HepG2 (cell line): ENCODE measurements around the gene LRRC27. TPM values are rescaled to one million over a fixed set of nuclear protein-coding genes. Genes with fewer than 3 reads are reported as not detected.

Experiments used
- ATAC-seq: fragments of 200-7000 bp; cut with Tn5 transposase; 3 replicates; pipeline ENCODE4 v1.9.1; 2020; ENCODE audit warnings: mild to moderate bottlenecking, moderate library complexity
- BruUV-seq: library from RNA; stranded (reverse); fragments of 400-500 nt; replicated peaks from 2 replicates; lab custom pipeline; 2021; lab: Mats Ljungman, UMichigan
- CTCF ChIA-PET: fragments of 300-600 bp; formaldehyde crosslinking; extraction: SDS; loops from one replicate; lab custom pipeline; 2021; ENCODE audit warnings: low total read pairs, inconsistent platforms, low intra/inter-chr PET ratio; lab: Yijun Ruan, JAX
- POLR2A ChIA-PET: fragments of 350-600 bp; sonication (Branson Sonifier 250); formaldehyde crosslinking; loops from one replicate; lab custom pipeline; 2020; ENCODE audit warnings: antibody characterized with exemption, inconsistent platforms; lab: Yijun Ruan, JAX
- DNase-seq: peaks from one replicate; pipeline ENCODE4 v3.0.0-alpha.2; 2015; ENCODE audit warnings: low spot score
- FAIRE-seq: peaks from 3 replicates; lab custom pipeline; 2011; peaks lifted over from hg19 to GRCh38; lab: Jason Lieb, UNC
- H2AFZ ChIP-seq: one replicate; pipeline ENCODE4 v1.6.1; 2011; ENCODE audit warnings: low read length, inconsistent platforms
- H3K27ac ChIP-seq: fragments of 300-600 bp; 3 replicates; pipeline ENCODE4 v1.8.0; 2011; ENCODE audit warnings: mixed run types, mild to moderate bottlenecking, mixed read lengths, low read length, inconsistent platforms; ENCODE audit not compliant: insufficient read depth; ENCODE audit errors: extremely low read length
- H3K27me3 ChIP-seq, 2 experiments: fragments of 200-600 bp in 1 of 2; 2 replicates in 1 of 2; 3 replicates in 1 of 2; pipeline versions ENCODE4 v1.6.0 to v1.8.0; 2011; ENCODE audit warnings: low read length in 2 of 2, mild to moderate bottlenecking in 2 of 2, moderate library complexity in 2 of 2, inconsistent platforms in 1 of 2; ENCODE audit not compliant: insufficient read depth in 2 of 2, control insufficient read depth in 1 of 2
- H3K36me3 ChIP-seq, 2 experiments: fragments of 200-600 bp in 1 of 2; replicated peaks in 1 of 2; 2 replicates in 1 of 2; 3 replicates in 1 of 2; pipeline versions ENCODE4 v1.5.1 to v1.8.0; 2011; ENCODE audit warnings: low read length in 2 of 2, inconsistent platforms in 1 of 2; ENCODE audit not compliant: insufficient read depth in 2 of 2, control insufficient read depth in 1 of 2
- H3K4me1 ChIP-seq: 2 replicates; pipeline ENCODE4 v1.5.1; 2012; ENCODE audit warnings: low read length, inconsistent platforms; ENCODE audit not compliant: insufficient read depth
- H3K4me2 ChIP-seq: 2 replicates; pipeline ENCODE4 v1.6.0; 2011; ENCODE audit warnings: low read depth, low read length, inconsistent platforms
- H3K4me3 ChIP-seq, 3 experiments: fragments of 200-600 bp in 1 of 3; sonication (generic), shearing (Covaris generic) in 1 of 3; replicated peaks in 1 of 3; 2 replicates each; pipeline ENCODE4 v1.5.1; 2011 to 2016; ENCODE audit warnings: low read length in 3 of 3, inconsistent platforms in 2 of 3, low read depth in 2 of 3, mild to moderate bottlenecking in 2 of 3, control low read depth in 1 of 3, mixed read lengths in 1 of 3; ENCODE audit not compliant: insufficient read depth in 1 of 3
- H3K79me2 ChIP-seq: one replicate; pipeline ENCODE4 v1.6.1; 2011; ENCODE audit warnings: low read length, inconsistent platforms; ENCODE audit not compliant: insufficient read depth
- H3K9ac ChIP-seq: 2 replicates; pipeline ENCODE4 v1.6.0; 2011; ENCODE audit warnings: mild to moderate bottlenecking, low read depth, low read length, inconsistent platforms; ENCODE audit not compliant: insufficient read depth
- H3K9me3 ChIP-seq: 2 replicates; pipeline ENCODE4 v1.5.1; 2012; ENCODE audit warnings: mild to moderate bottlenecking, low read length
- H4K20me1 ChIP-seq: 2 replicates; pipeline ENCODE4 v1.6.0; 2011; ENCODE audit warnings: inconsistent platforms, mild to moderate bottlenecking, low read length, moderate library complexity; ENCODE audit not compliant: insufficient read depth
- CEBPZ ChIP-seq: IDR thresholded peaks from 2 replicates; pipeline ENCODE4 v1.6.1; 2012; ENCODE audit warnings: low read length, improper control_type of control experiment
- CREM ChIP-seq, 2 experiments: sonication (generic) in 1 of 2; formaldehyde crosslinking in 1 of 2; IDR thresholded peaks; 2 replicates each; pipeline versions ENCODE4 v1.4.0 to v1.6.1; 2016 to 2020; ENCODE audit warnings: antibody characterized with exemption in 1 of 2, mild to moderate bottlenecking in 1 of 2, missing genetic modification reagents in 1 of 2
- HNRNPH1 ChIP-seq: fragments of 200-400 bp; formaldehyde crosslinking; optimal IDR thresholded peaks from 2 replicates; pipeline ENCODE3; 2017; ENCODE audit warnings: mild to moderate bottlenecking, low read depth, low read length
- HNRNPL ChIP-seq: fragments of 200-400 bp; formaldehyde crosslinking; IDR thresholded peaks from 2 replicates; pipeline ENCODE4 v1.6.1; 2017; ENCODE audit warnings: mild to moderate bottlenecking, low read depth, low read length
- NFYB ChIP-seq: sonication (generic); formaldehyde crosslinking; IDR thresholded peaks from 2 replicates; pipeline ENCODE4 v1.4.0; 2020; ENCODE audit warnings: missing genetic modification reagents
- ZBTB33 ChIP-seq: sonication (generic); formaldehyde crosslinking; IDR thresholded peaks from 2 replicates; pipeline ENCODE4 v1.4.0; 2020; ENCODE audit warnings: missing genetic modification reagents
- WGBS: methylation state at CpG from one replicate; pipeline ENCODE4 v1.1.6; 2017; ENCODE audit warnings: low lambda C conversion rate; 5-methylcytosine and 5-hydroxymethylcytosine counted together
- in situ Hi-C: cut with HindIII; loops from 2 replicates; pipeline ENCODE4 v1.10.0; 2017; ENCODE audit warnings: low pct_unique_long_range_greater_than_20kb; ENCODE audit not compliant: extremely low pct_ligation_motif_present
- intact Hi-C: fragments of 100-400 bp; cut with micrococcal nuclease; formaldehyde crosslinking; loops from one replicate; pipeline ENCODE4 v1.10.0; 2022; ENCODE audit not compliant: unreplicated experiment
- polyA plus RNA-seq, 8 experiments: library from polyadenylated mRNA; depleted of rRNA in 3 of 8; stranded (reverse) in 7 of 8; unstranded in 1 of 8; fragments of >200 nt; fragmentation: Illumina TruSeq in 4 of 8; extraction: Trizol in 4 of 8; gene quantifications; 2 replicates each; pipeline versions ENCODE4 v1.2.1 to v1.2.3, GENCODE V29; 2011 to 2016; ENCODE audit warnings: low read depth in 4 of 8, missing spikeins in 1 of 8, mixed read lengths in 1 of 8; ENCODE audit not compliant: insufficient read depth in 1 of 8
- total RNA-seq, 5 experiments: library from RNA; depleted of rRNA; stranded (reverse); fragments of >200 nt; fragmentation: Illumina TruSeq; extraction: Trizol; gene quantifications; 2 replicates each; pipeline ENCODE4 v1.2.3, GENCODE V29; 2016; ENCODE audit warnings: low read depth in 1 of 5
- TF ChIP-seq, protein P1 (sequence below): sonication (generic); formaldehyde crosslinking; IDR thresholded peaks from 2 replicates; pipeline ENCODE4 v1.5.0; 2020; ENCODE audit warnings: mild to moderate bottlenecking, missing genetic modification reagents

The LRRC27 gene
- total and polyA plus RNA-seq, 2 of the 13 experiments (the other 11 are each of a cell fraction or from before 2014, with no cell fraction given), result 4.2 to 4.6 TPM

GRCh38 chr10:132408367-132408781 lies 76.4 kb downstream of the LRRC27 start (continued):
- TF ChIP-seq ZBTB33 (CRISPR knock-in tag) (peak; percentile 67; the same call in 1 of the 2 replicates), CEBPZ (no peak)

DNA sequence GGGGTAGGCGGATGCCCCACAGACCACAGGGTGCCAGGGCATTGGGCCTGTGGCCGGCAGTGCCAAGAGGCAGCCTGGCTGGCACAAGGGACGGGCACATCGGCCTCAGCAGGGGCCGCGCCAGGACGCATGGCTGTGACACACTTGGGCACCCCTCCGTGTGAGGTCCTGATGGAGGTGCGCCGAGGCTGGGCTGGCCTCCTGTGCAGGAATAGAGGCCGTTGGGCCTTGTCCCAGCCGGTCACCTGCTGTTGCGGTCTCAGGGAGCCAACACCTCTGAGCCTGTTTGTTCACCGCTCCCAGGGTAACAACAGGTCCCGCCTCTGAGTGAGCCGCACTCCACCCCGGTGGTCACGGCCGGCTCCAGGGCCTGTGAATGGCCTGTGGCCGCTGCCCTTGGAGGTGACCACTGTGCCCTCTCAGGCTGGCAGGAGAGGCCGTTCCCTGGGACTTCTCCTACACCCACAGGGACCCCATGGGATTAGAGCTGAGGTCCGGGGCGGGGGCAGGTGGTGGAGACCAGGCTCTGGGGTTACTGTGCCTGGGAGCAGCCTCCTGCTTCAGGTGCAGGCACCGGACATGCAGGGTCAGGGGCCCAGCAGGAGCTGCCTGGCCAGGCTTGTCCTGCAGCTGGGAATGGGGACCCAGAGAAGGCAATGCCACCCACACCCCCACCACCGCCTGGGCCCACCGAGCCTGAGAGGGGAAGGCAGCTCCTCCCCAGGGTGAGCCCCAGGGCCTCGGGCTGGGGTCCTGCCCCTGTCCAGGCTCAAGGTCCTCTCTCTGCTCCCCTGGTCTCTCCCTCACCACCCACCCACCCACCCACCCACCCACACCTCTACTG lies 77.1 kb downstream of the LRRC27 start:
- no peak for FAIRE-seq
- POLR2A ChIA-PET, result interaction anchor here (1.1 kb wide), 1 partner anchor 10 kb away, joined by 3 read pairs; no protein-coding TSS in a partner anchor
- no peak for DNase-seq
- peak; percentile 6; the same call in 2 of the 3 replicates for ATAC-seq
- Histone ChIP-seq H3K36me3 (no peaks in the 10 kb centered on the region), H3K4me1 (peaks cover 41% of the 10 kb centered on the region), H3K27ac (no peak overlapping the region), H2AFZ (no peak overlapping the region), H3K79me2 (no peaks in the 10 kb centered on the region), H3K4me3 (no peak overlapping the region), H3K9ac (no peak overlapping the region), H3K27me3 (no peaks in the 10 kb centered on the region; a peak in 1 of 5 replicates), H3K4me2 (0 out of 2 replicates have a peak overlapping the region, but pooled peaks have one; percentile 3), H4K20me1 (no peaks in the 10 kb centered on the region), H3K9me3 (no peaks in the 10 kb centered on the region)
- CTCF ChIA-PET, result no interaction called here
- in situ Hi-C loops, result no loop called here
- no peak for TF ChIP-seq CREM (IDR thresholded peaks at IDR 0.05)
- no peak for TF ChIP-seq CREM (CRISPR knock-in tag; IDR thresholded peaks at IDR 0.05)
- peak; percentile 75 for TF ChIP-seq ZBTB33 (CRISPR knock-in tag)
- TF ChIP-seq, protein P1, sequence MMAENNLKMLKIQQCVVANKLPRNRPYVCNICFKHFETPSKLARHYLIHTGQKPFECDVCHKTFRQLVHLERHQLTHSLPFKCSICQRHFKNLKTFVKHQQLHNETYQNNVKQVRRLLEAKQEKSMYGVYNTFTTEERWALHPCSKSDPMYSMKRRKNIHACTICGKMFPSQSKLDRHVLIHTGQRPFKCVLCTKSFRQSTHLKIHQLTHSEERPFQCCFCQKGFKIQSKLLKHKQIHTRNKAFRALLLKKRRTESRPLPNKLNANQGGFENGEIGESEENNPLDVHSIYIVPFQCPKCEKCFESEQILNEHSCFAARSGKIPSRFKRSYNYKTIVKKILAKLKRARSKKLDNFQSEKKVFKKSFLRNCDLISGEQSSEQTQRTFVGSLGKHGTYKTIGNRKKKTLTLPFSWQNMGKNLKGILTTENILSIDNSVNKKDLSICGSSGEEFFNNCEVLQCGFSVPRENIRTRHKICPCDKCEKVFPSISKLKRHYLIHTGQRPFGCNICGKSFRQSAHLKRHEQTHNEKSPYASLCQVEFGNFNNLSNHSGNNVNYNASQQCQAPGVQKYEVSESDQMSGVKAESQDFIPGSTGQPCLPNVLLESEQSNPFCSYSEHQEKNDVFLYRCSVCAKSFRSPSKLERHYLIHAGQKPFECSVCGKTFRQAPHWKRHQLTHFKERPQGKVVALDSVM (CRISPR knock-in tag), result 0 out of 2 replicates have a peak, but pooled peaks have one; percentile 40
- peak; percentile 49; the same call in 1 of the 2 replicates for TF ChIP-seq HNRNPL
- no peak for TF ChIP-seq NFYB
- TF ChIP-seq HNRNPH1, result no peak
- WGBS, result no CpG with 5 or more reads among the region's 27 CpGs
- intact Hi-C loops, result no loop called here
- BruUV-seq, result no TSS peak
